K562 (cell line): ENCODE results near the gene MICAL2. TPM values are rescaled to one million over a fixed set of nuclear protein-coding genes. Genes with fewer than 3 reads are reported as not detected.

Experiments used
- ATF4 ChIP-seq: fragments of 450-650 bp; formaldehyde crosslinking; IDR thresholded peaks from 2 replicates; pipeline ENCODE4 v1.4.0; 2022; ENCODE audit warnings: mild to moderate bottlenecking, moderate library complexity
- HBP1 ChIP-seq: fragments of 450-650 bp; formaldehyde crosslinking; IDR thresholded peaks from 2 replicates; pipeline ENCODE4 v1.4.0; 2022; ENCODE audit warnings: missing genetic modification characterization
- KDM5B ChIP-seq: fragments of 200-600 bp; sonication (generic); IDR thresholded peaks from 2 replicates; pipeline ENCODE4 v1.6.1; 2012; ENCODE audit warnings: low read depth, mild to moderate bottlenecking, moderate library complexity, low read length, control low read depth, inconsistent platforms; ENCODE audit not compliant: insufficient replicate concordance
- MAX ChIP-seq: sonication (generic); formaldehyde crosslinking; IDR thresholded peaks from 2 replicates; pipeline ENCODE4 v1.9.0; 2022; ENCODE audit warnings: mild to moderate bottlenecking, missing genetic modification reagents
- PHTF2 ChIP-seq: fragments of 250-450 bp; sonication (Bioruptor Pico); IDR thresholded peaks from 2 replicates; pipeline ENCODE4 v1.5.0; 2021; ENCODE audit warnings: mild to moderate bottlenecking
- SIN3B ChIP-seq: fragments of 450-650 bp; IDR thresholded peaks from 2 replicates; pipeline ENCODE4 v1.6.1; 2017; ENCODE audit warnings: low read depth, mild to moderate bottlenecking, moderate library complexity
- SMARCE1 ChIP-seq: fragments of 450-650 bp; IDR thresholded peaks from 2 replicates; pipeline ENCODE4 v1.7.1; 2016; ENCODE audit warnings: mild to moderate bottlenecking
- SNAPC5 ChIP-seq: fragments of 250-450 bp; sonication (Bioruptor Pico); IDR thresholded peaks from 2 replicates; pipeline ENCODE4 v1.8.0; 2021; ENCODE audit warnings: moderate library complexity, mild to moderate bottlenecking, inconsistent platforms
- TAF1 ChIP-seq: IDR thresholded peaks from 2 replicates; pipeline ENCODE4 v1.6.1; 2011; ENCODE audit warnings: mild to moderate bottlenecking, low read length, moderate library complexity; ENCODE audit not compliant: insufficient read depth, control insufficient read depth, severe bottlenecking; ENCODE audit errors: extremely low read depth
- TAF7 ChIP-seq: fragments of 450-650 bp; IDR thresholded peaks from 2 replicates; pipeline ENCODE4 v1.6.1; 2016; ENCODE audit warnings: missing genetic modification characterization, missing compliant biosample characterization
- TFAP4 ChIP-seq: sonication (generic); formaldehyde crosslinking; IDR thresholded peaks from 2 replicates; pipeline ENCODE4 v1.8.0; 2022; ENCODE audit warnings: missing genetic modification reagents, mild to moderate bottlenecking, moderate library complexity, borderline replicate concordance
- ZBTB33 ChIP-seq: sonication (generic); formaldehyde crosslinking; IDR thresholded peaks from 2 replicates; pipeline ENCODE4 v1.8.1; 2023; ENCODE audit warnings: mild to moderate bottlenecking, missing genetic modification reagents
- ZFP91 ChIP-seq: sonication (generic); formaldehyde crosslinking; IDR thresholded peaks from 2 replicates; pipeline ENCODE4 v1.8.0; 2022; ENCODE audit warnings: mild to moderate bottlenecking, missing genetic modification reagents
- ZZZ3 ChIP-seq: fragments of 450-650 bp; IDR thresholded peaks from 2 replicates; pipeline ENCODE4 v1.6.1; 2016; ENCODE audit warnings: antibody characterized with exemption, mild to moderate bottlenecking, moderate library complexity
- polyA plus RNA-seq, 8 experiments: library from polyadenylated mRNA; depleted of rRNA in 4 of 8; stranded (reverse) in 5 of 8; unstranded in 3 of 8; fragments of >200 nt; fragmentation: Nextera tagmentation in 2 of 8; fragmentation: Illumina TruSeq in 1 of 8; extraction: Ambion mirVana in 2 of 8; extraction: Trizol in 1 of 8; gene quantifications; 2 replicates each; pipeline versions ENCODE4 v1.2.1 to v1.2.3, GENCODE V29; 2011 to 2014; ENCODE audit warnings: inconsistent platforms in 1 of 8, missing spikeins in 1 of 8
- total RNA-seq, 7 experiments: library from RNA; depleted of rRNA in 6 of 7; stranded (reverse); fragments of >200 nt in 6 of 7; fragmentation: Illumina TruSeq in 2 of 7; extraction: Trizol in 2 of 7; gene quantifications; 2 replicates each; pipeline versions ENCODE4 v1.2.1 to v1.2.3, GENCODE V29; 2011 to 2021; ENCODE audit warnings: low replicate concordance in 1 of 7

The MICAL2 gene
- total and polyA plus RNA-seq, 9 of the 15 experiments (the other 6 are each of a cell fraction or from before 2014, with no cell fraction given) = 4.7 to 64.2 (median 33.6) TPM

- TF ChIP-seq ZFP91 (CRISPR knock-in tag) = no peak
- no peak for TF ChIP-seq PHTF2 (CRISPR knock-in tag)
- peak; percentile 95 for TF ChIP-seq TFAP4 (CRISPR knock-in tag)
- no peak for TF ChIP-seq SNAPC5
- no peak for TF ChIP-seq ZBTB33
- no peak for TF ChIP-seq ZZZ3
- no peak for TF ChIP-seq TAF1
- peak; percentile 78 for TF ChIP-seq SMARCE1
- no peak for TF ChIP-seq ATF4
- peak; percentile 23; the same call in 1 of the 2 replicates for TF ChIP-seq MAX
- no peak for TF ChIP-seq KDM5B
- TF ChIP-seq TAF7 (tag) = no peak
- TF ChIP-seq SIN3B = no peak
- TF ChIP-seq HBP1 (CRISPR knock-in tag) = no peak
Observed at GRCh38 chr11:12182676-12183541, 72.5 kb downstream of the MICAL2 start (continued).
